Activated CD8-positive, alpha-beta memory T cell treated with anti-CD3 and anti-CD28 coated beads, Interleukin-2, amount 50 U/mL, for 48 hours (primary cell): Measurements from ENCODE around the gene PFAS.

ENCODE experiments used
- DNase-seq: peaks from one replicate; pipeline ENCODE4 v3.0.0-alpha.2; 2020

The PFAS gene

DNA sequence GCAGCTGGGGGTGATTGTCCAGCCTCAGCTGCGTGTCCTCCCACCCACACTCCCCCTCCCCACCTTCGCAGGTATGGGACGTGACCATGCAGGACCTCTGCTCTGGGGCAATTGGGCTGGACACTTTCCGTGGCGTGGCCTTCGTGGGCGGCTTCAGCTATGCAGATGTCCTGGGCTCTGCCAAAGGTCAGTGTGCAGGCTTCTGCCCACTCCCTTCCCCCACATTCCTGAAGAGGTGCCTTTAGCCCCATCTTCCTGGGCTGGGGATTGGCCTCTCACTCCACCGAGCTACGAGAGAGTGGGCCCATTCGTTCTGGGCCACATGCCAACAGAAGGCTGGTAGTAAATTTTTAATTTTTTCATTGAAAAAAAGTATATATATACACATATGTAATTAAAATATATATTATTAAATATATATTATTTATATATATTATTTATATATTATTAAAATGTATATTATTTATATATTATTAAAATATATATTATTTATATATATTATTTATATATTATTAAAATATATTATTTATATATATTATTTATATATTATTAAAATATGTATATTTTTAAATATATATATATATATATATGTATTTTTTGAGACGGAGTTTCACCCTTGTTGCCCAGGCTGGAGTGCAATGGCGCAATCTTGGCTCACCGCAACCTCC is 18.5 kb downstream of the PFAS start:
- DNase-seq, result no peak

GRCh38 chr17:8268550-8269298 is 19.6 kb downstream of the PFAS start:
- DNase-seq, result no peak

DNA sequence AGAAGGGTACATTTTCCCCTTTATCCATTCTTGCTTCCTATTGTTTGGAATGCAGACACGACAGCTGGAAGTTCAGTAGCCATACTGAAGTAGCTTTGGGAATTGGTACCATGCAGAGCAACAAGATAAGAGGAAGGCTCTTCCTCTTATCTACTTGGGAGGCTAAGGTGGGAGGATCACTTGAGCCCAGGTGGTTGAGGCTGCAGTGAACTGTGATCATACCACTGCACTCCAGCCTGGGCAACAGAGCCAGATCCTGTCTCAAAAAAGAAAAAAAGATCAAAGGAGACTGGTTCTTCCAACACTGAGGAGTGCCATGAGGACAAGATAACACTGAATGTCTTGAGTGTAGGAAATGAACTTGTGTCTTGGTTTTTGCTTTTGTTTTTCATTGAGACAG is 23.3 kb downstream of the PFAS start:
- DNase-seq, result no peak

- DNase-seq, result no peak
Observed at GRCh38 chr17:8273884-8274444, 24.9 kb downstream of the PFAS start.

DNA sequence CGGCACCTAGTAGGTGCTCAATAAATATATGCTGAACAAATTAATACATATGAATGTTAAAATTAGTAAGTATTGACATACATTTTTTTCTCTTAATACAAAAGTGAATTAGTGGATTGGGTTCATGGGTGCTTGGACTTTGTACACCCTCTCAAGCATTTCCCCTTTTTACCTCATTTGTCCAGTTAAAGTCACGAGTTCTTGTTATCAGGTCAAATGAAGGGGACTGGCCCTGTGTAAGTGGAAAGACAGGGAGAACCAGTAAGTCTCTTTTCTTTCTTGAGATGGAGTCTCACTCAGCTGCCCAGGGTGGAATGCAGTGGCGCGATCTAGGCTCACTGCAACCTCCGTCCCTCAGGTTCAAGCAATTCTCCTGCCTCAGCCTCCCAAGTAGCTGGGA is 25.7 kb downstream of the PFAS start:
- no peak for DNase-seq

DNA sequence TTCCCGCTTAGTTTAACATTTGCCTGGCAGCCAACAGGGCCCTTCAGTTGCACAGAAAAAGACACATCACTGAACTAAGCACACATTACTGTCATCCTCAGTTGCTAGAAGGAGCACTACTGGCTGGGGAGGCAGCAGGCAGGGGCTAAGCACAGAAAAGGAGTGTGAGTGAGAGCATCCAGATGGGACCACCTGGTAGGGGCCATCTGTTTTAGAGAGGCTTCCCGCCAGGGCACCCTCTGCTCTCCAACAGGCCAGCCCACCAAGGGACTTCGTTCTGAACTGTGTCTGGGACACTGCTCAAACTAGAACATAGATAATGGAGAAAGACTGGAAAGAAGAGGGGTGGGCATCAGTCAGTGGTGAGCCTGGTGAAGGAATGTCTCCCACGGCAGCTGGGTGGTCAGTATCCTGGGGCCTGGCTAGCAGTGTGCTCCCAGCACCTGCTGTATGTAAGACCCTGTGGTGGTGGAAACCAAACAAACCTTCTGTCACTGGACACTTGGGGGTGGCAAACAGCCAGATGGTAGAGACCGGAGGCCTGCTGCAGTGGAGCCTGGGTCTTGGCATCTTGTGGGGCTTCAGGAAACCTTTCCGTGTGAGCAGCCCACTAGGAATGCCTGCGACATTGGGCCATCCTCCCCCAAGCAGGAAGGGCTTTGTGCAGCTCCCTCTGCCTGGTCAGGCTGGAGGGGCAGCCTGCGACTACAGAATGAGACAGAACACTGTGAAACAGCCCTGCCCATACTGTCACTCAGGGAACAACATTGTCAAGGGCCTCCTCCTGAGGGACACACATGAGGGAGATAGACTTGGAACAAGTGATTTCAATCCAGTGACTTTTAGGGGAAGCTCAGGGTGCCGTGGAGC is 26.6 kb downstream of the PFAS start:
- no peak for DNase-seq

GRCh38 chr17:8277317-8277716 is 28.2 kb downstream of the PFAS start:
- DNase-seq, result no peak

DNA sequence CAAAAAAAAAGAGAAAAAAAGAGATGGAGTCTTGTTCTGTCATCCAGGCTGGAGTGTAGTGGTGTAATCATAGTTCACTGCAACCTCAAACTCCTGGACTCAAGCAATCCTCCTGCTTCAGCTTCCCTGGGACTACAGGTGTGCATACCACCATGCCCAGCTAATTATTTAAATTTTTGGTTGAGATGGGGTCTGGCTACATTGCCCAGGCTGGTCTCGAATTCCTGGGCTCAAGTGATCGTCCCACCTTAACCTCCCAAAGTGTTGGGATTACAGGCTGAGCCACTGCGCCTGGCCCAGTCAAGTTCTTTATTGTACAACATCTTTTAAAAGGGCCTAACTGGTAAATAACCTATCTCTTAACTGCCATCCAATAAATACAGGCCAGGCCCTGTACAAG is 33.3 kb downstream of the PFAS start:
- no peak for DNase-seq

- no peak for DNase-seq
Observed at GRCh38 chr17:8283356-8283755, 34.3 kb downstream of the PFAS start.

GRCh38 chr17:8284126-8284525 is 35.0 kb downstream of the PFAS start:
- DNase-seq, result no peak

- no peak for DNase-seq
Observed at GRCh38 chr17:8285270-8286181, 36.4 kb downstream of the PFAS start.

DNA sequence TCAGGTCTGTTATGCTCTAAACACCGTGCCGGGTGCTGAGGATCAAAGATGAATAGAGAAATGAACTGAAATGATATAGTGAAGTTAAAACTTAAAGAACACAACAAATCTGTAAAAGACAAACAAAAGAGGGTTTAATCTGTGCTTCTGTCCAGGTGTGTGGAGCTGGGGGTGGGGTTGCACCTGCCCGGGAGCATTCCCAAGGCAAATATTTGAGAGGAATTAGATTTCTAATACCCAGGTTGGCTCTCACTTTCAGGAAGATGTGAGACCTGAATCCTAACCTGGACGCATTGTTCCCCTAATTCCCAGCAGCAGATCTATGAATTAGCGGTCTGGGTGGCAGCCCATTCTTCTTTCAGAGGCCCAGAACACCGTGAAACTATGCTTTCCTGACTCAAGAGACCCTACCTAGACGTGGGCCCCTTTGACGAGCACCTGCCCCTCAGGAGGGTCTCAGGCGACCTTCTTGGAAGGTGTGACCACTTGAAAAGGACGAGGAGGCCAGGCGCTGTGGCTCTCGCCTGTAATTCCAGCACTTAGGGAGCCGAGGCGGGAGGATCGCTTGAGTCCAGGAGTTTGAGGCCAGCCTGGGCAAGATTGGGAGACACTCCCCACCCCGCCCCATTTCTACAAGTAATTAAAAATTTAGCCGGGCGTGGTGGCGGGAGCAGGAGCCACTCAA is 38.7 kb downstream of the PFAS start:
- DNase-seq, result no peak

- DNase-seq, result peak; percentile 89
Observed at GRCh38 chr17:8288336-8289102, 39.4 kb downstream of the PFAS start, which contains the start of gene RANGRF. RANGRF (plus strand) TSS chr17:8288670; CDS start chr17:8288789, 119 bp downstream.

DNA sequence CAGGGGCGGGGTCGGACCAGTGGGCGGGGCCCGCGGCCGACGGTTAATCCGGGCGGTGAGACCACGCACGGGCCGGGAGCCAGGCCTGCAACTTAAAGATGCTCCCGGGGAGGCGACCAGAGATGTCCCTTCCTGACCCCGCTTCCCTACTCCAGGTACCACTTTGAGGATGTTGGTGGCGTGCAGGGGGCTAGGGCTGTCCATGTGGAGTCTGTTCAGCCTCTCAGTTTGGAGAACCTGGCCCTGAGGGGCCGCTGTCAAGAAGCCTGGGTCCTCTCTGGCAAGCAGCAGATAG is 40.0 kb downstream of the PFAS start:
- no peak for DNase-seq

DNA sequence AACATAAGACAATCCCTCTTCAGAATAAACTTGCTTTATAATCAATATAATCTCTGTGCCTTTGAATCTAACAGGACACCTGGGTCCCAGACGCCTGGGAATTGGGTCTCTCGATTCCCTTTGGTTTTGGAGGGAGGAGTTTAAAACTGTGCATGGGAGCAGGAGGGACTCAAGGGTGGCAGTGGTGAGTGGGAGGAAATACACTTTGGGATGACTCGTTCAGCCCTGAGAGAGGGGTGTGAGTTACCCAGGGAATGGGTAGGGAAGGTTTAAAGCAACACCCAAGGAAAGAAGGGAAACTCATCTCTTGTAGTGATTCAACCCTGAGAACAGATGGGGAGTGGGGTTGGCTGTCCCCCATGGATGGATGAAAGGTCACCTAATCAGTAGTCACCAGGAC is 41.0 kb downstream of the PFAS start:
- no peak for DNase-seq

- no peak for DNase-seq
Observed at GRCh38 chr17:8292639-8293395, 43.7 kb downstream of the PFAS start.

GRCh38 chr17:8294361-8294760 is 45.3 kb downstream of the PFAS start:
- no peak for DNase-seq

DNA sequence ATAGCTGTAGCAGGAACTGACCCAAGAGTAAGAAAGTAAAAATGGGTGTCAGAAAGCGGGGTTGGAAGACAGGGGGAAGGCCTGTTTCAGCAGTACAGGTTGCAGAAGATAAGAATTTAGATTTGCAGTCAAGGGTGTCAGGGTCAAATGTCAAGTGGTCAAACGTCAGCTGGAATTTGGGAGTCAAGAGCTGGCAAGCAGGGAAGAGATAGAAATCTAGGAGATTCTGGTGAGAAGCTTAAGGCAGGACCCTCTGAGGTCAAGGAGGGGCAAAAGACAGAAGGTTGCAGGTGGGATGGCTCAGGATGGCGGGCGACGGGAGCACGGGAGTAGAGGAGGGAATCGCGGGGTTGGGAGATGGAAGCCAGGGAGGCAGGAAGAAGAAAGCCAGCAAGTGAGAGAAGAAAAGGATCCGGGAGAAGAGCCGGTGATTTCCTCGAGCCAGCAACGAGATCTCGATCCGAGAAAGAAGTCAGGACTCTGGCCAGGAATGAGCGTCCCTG is 45.8 kb downstream of the PFAS start:
- no peak for DNase-seq

DNA sequence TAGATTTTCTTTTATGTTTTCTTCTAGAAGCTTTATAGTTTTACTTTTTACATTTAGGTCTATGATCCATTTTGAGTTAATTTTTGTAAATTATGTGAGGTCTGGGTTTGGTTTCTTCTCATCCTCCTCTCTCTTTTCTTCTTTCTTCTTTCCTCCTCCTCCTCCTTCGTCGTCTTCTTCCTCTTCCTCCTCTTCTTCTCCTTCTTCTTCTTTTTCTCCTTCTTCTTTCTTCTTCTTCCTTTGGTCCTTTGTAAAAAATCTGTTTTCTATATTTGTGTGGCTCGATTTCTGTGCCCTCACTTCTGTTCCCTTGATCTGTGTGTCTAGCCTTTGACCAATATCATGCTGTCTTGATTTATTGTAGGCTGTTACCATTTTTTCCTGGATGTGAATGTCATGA is 51.1 kb downstream of the PFAS start:
- no peak for DNase-seq
